GM10266 (cell line): ENCODE results near the gene OCA2.

ENCODE experiments used
- DNase-seq: peaks from one replicate; pipeline ENCODE4 v3.0.0; 2012; ENCODE audit errors: extremely low spot score
- TF ChIP-seq, protein P1 (sequence below): IDR thresholded peaks from 2 replicates; pipeline ENCODE4 v1.5.1; 2012; ENCODE audit warnings: mild to moderate bottlenecking, low read depth; ENCODE audit not compliant: control insufficient read depth, insufficient read depth; ENCODE audit errors: missing control alignments

OCA2 gene

DNA sequence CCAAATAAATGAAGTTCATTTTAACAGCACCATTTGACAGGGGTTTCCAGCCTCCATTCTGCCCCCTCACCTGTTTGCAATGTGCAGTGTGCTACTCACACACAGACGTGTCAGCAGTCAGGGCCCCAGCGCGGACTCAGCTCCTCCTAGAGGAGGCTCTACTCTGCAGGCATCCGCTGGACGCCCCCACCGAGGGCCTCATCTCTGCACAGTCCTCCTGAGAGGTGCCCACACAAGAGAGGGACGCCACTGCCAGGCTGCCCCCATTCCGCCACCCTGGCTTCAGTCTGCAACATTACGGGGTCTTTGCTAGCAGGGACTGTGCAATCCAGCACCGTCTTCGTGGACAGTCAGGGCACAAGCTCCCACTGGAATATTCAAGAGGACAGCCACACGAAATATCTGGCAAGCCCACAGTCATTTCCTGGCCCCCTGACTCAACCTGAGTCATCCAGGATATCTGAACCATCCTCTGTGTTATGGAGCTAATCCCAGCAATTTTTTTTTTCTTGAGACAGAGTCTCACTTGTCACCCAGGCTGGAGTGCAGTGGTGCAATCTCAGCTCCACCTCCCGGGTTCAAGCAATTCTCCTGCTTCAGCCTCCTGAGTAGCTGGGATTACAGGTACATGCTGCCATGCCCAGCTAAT is 255.0 kb downstream of the OCA2 start:
- TF ChIP-seq, protein P1, sequence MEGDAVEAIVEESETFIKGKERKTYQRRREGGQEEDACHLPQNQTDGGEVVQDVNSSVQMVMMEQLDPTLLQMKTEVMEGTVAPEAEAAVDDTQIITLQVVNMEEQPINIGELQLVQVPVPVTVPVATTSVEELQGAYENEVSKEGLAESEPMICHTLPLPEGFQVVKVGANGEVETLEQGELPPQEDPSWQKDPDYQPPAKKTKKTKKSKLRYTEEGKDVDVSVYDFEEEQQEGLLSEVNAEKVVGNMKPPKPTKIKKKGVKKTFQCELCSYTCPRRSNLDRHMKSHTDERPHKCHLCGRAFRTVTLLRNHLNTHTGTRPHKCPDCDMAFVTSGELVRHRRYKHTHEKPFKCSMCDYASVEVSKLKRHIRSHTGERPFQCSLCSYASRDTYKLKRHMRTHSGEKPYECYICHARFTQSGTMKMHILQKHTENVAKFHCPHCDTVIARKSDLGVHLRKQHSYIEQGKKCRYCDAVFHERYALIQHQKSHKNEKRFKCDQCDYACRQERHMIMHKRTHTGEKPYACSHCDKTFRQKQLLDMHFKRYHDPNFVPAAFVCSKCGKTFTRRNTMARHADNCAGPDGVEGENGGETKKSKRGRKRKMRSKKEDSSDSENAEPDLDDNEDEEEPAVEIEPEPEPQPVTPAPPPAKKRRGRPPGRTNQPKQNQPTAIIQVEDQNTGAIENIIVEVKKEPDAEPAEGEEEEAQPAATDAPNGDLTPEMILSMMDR: no peak
- DNase-seq: no peak

DNA sequence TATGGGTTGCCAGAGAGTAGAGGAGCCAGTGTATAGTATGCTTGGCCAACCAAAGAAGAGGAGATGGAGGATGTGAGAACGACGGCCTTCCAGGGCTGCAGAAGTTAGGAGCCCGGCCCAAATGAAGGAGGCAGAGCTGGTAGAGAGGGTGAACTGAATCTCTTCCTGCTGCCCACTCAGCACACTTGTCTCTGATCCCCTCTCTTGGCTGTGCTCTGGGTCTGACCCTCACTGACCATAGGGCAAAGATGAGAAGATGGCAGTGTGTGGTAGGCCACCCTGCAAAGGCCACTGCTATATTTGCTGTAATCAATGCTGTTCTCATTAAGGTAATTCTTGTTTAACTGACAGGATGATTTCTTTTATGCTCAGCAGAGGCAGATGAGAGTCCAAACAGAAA is 256.0 kb downstream of the OCA2 start:
- DNase-seq: no peak
- TF ChIP-seq, protein P1: no peak

DNA sequence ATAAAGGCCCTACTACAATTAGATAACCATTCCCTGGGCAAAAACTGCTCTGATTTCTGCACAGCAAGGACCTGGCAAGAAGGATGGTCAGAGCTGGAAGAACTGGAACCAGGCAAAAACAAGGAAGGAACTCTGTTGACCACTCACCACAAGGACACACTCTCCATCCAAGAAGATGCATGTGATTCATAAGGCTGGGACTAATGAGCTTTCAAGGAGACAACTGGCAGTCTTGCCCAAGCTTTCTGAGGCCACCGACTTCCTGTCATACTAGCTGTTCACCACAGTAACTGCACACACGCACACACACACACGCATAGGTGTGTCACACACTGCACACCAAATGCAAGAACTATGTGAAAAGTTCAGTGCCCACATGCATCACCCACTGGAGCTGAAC is 256.6 kb downstream of the OCA2 start:
- TF ChIP-seq, protein P1: no peak
- DNase-seq: no peak

DNA sequence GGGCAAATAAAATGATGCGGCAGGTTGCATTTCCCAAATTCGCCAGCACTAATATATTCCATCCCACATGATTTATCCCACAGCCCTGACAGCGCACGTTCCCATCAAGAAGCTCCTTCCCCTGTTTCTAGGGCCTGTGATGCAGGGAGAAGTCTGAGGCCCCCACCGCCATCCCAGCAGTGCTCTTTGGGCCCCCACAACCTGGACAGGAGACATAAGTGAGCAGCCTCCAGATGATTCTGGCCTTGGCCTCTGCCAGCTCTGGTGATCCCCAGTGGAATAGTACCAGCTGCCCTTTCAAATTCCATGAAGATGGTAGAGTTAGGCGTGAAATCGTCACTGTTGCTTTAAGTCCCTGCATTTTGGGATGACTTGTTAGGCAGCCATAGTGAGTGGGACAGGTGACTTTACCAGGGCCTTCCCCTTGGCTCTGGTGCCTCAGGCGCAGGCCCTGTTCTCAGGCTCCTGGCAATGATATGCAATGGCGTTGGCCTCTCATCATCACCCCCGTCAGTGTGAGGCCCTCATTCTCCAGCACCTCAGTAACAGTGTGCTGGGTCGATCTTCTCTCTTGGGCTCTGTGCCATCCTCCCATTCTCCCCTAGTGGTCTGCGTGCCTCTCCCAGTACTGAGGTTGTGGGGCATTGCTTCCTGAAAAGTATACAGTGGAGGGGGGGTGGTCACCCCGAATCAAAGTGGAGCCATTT is 263.7 kb downstream of the OCA2 start:
- TF ChIP-seq, protein P1: no peak
- DNase-seq: no peak

DNA sequence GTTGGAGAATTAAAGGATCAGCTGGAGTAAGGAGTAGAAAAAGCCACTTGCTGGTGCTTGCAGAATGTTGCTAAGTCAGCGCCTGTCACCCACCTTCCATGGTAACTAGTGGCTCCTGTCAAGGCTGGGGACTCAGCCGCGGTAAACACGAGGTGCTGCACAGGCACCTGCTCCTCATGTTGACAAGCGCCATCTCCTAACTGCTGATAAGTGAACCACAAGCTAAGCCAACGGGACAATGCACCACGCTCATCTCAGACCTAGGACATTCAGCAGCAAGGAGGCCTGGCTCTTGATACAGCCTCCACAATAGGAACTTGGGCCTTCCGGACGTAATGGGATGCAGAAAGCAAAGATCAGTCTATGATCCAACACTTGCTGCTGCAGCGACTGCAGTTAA is 264.4 kb downstream of the OCA2 start:
- TF ChIP-seq, protein P1: no peak
- no peak for DNase-seq

DNA sequence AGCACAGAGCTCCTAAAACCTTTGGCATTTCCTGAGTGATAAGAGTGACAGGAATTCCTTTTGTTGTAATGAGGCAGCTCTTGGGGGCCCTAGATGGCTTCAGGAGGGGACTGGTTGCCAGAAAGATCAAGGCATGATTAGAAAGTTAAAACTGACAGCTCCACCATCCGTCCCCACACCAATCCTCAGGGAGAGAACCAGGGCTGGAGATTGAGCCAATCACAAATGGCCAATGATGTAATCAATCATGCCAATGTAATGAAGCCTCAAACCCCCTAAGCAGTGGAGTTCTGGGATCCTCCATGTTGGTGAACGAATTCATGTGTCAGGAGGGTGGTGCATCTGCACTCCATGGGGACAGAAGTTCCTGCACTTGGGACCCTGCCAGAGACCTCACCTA is 265.1 kb downstream of the OCA2 start:
- no peak for DNase-seq
- TF ChIP-seq, protein P1: no peak

DNA sequence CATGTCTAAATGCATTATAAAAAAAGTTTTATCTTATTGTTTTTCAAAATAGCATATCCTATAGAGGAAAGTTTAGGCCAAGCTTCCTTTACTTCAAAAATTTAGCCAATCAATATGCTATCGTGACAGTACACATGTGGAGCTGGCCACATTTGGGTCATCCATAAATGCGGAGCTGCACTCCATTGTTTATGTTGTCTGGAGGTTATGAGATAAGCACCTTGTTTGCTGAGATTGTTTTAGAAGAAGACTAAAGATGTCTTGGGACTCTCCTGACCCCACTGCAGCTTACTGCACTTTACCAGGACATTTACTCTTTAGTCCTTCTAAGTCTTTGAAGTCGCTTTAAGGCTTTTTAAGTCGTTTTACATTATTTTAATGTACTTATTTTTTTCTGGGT is 265.9 kb downstream of the OCA2 start:
- TF ChIP-seq, protein P1: no peak
- no peak for DNase-seq
